Natural killer cell (primary cell): ENCODE data around the gene TBKBP1. TPM values are rescaled to one million over a fixed set of nuclear protein-coding genes. Genes with fewer than 3 reads are reported as not detected.

Experiments
- ATAC-seq, 3 donors: fragments of 150-1000 bp in 2 of 3; fragments of 200-7000 bp in 1 of 3; cut with Tn5 transposase; 1 replicate in 1 of 3; 2 replicates in 2 of 3; pipeline ENCODE4 v1.10.0; 2021; ENCODE audit warnings: mild to moderate bottlenecking in 2 of 3, moderate library complexity in 2 of 3
- DNase-seq, 2 donors: peaks; one replicate each; pipeline versions ENCODE4 v3.0.0 to v3.0.0-alpha.2; 2013 to 2021; ENCODE audit warnings: mixed read lengths in 1 of 2
- H3K27ac ChIP-seq: one replicate; pipeline ENCODE4 v1.5.1; 2013; ENCODE audit warnings: mild to moderate bottlenecking, low read length
- H3K27me3 ChIP-seq: one replicate; pipeline ENCODE4 v1.6.1; 2013; ENCODE audit warnings: low read length; ENCODE audit not compliant: control insufficient read depth, insufficient read depth
- H3K36me3 ChIP-seq: one replicate; pipeline ENCODE4 v1.6.1; 2013; ENCODE audit warnings: low read length; ENCODE audit not compliant: control insufficient read depth, insufficient read depth
- H3K4me1 ChIP-seq: one replicate; pipeline ENCODE4 v1.6.1; 2013; ENCODE audit warnings: low read length; ENCODE audit not compliant: control insufficient read depth, insufficient read depth
- H3K4me3 ChIP-seq: one replicate; pipeline ENCODE4 v1.5.1; 2013; ENCODE audit warnings: low read length
- H3K9me3 ChIP-seq: one replicate; pipeline ENCODE4 v1.6.1; 2013; ENCODE audit warnings: low read length; ENCODE audit not compliant: control insufficient read depth, insufficient read depth
- H3K27ac Mint-ChIP-seq, 2 donors: one replicate each; pipeline ENCODE4 v1.8.0; 2022; ENCODE audit warnings: mild to moderate bottlenecking in 2 of 2, mixed read lengths in 2 of 2, moderate library complexity in 1 of 2
- H3K27me3 Mint-ChIP-seq, 2 donors: one replicate each; pipeline ENCODE4 v1.8.0; 2022; ENCODE audit warnings: low read depth in 2 of 2, mixed read lengths in 2 of 2
- H3K36me3 Mint-ChIP-seq: one replicate; pipeline ENCODE4 v1.8.0; 2022; ENCODE audit warnings: mixed read lengths
- H3K4me1 Mint-ChIP-seq, 2 donors: one replicate each; pipeline ENCODE4 v1.8.0; 2022; ENCODE audit warnings: mixed read lengths in 2 of 2
- H3K4me3 Mint-ChIP-seq: one replicate; pipeline ENCODE4 v1.8.0; 2022; ENCODE audit warnings: mild to moderate bottlenecking, moderate library complexity, mixed read lengths
- H3K9me3 Mint-ChIP-seq, 2 donors: one replicate each; pipeline ENCODE4 v1.8.0; 2022; ENCODE audit warnings: mixed read lengths in 2 of 2
- WGBS: methylation state at CpG from one replicate; pipeline ENCODE4 v1.1.7; 2013; ENCODE audit warnings: missing lambda C conversion rate; ENCODE audit not compliant: insufficient coverage; 5-methylcytosine and 5-hydroxymethylcytosine counted together
- intact Hi-C: fragments of 100-400 bp; cut with micrococcal nuclease; formaldehyde crosslinking; loops from one replicate; pipeline ENCODE4 v1.14.2; 2022
- total RNA-seq, 4 donors: library from RNA; stranded (reverse); fragments of 120-200 nt in 1 of 4; gene quantifications; one replicate each; pipeline versions ENCODE4 v1.2.3 to v1.2.4, GENCODE V29; 2013 to 2022
- TF ChIP-seq, protein P1 (sequence below): fragments of 200-600 bp; IDR thresholded peaks from one replicate; pipeline ENCODE4 v1.8.0; 2022; ENCODE audit warnings: antibody characterized with exemption

Gene TBKBP1
- total RNA-seq, 3 donors from 2014 or later (not counting 1 experiment from before 2014, with no cell fraction given): 21.4 to 38.9 (median 37.6) TPM

GRCh38 chr17:47720196-47720595 is 26.2 kb downstream of the TBKBP1 start:
- Mint-ChIP-seq H3K4me3 (peak overlapping the region; percentile 86), H3K9me3 (no peaks in the 10 kb centered on the region), H3K27ac (peak overlapping the region; percentile 89 to 93), H3K27me3 (no peaks in the 10 kb centered on the region), H3K36me3 (no peaks in the 10 kb centered on the region), H3K4me1 (peaks cover 69 to 80% of the 10 kb centered on the region in 2 donors)
- Histone ChIP-seq H3K27ac (peak overlapping the region; percentile 51), H3K4me3 (no peak overlapping the region), H3K36me3 (no peaks in the 10 kb centered on the region), H3K4me1 (peaks cover 90% of the 10 kb centered on the region), H3K9me3 (no peaks in the 10 kb centered on the region), H3K27me3 (no peaks in the 10 kb centered on the region)
- intact Hi-C loops: no loop called here
- 67% methylated on average over 11 of the region's 11 CpGs for WGBS
- TF ChIP-seq, protein P1, sequence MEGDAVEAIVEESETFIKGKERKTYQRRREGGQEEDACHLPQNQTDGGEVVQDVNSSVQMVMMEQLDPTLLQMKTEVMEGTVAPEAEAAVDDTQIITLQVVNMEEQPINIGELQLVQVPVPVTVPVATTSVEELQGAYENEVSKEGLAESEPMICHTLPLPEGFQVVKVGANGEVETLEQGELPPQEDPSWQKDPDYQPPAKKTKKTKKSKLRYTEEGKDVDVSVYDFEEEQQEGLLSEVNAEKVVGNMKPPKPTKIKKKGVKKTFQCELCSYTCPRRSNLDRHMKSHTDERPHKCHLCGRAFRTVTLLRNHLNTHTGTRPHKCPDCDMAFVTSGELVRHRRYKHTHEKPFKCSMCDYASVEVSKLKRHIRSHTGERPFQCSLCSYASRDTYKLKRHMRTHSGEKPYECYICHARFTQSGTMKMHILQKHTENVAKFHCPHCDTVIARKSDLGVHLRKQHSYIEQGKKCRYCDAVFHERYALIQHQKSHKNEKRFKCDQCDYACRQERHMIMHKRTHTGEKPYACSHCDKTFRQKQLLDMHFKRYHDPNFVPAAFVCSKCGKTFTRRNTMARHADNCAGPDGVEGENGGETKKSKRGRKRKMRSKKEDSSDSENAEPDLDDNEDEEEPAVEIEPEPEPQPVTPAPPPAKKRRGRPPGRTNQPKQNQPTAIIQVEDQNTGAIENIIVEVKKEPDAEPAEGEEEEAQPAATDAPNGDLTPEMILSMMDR: no peak
- ATAC-seq (no peak), DNase-seq (peak in 1 of 2 donors; percentile 16)

GRCh38 chr17:47720754-47721533 is 27.0 kb downstream of the TBKBP1 start:
- H3K27ac ChIP-seq: peak overlapping the region; percentile 51
- no peaks in the 10 kb centered on the region for H3K9me3 ChIP-seq
- TF ChIP-seq, protein P1: no peak
- peaks cover 90% of the 10 kb centered on the region for H3K4me1 ChIP-seq
- no peak overlapping the region for H3K4me3 ChIP-seq
- Mint-ChIP-seq H3K27me3 (no peaks in the 10 kb centered on the region), H3K36me3 (no peaks in the 10 kb centered on the region), H3K4me1 (peaks cover 69 to 80% of the 10 kb centered on the region in 2 donors), H3K9me3 (no peaks in the 10 kb centered on the region), H3K4me3 (peak overlapping the region; percentile 65), H3K27ac (peak overlapping the region; percentile 89 to 93)
- no peaks in the 10 kb centered on the region for H3K36me3 ChIP-seq
- peak; percentile 51 to 67 (median 52) for ATAC-seq
- DNase-seq: peak; percentile 76 to 78
- intact Hi-C loops: no loop called here
- H3K27me3 ChIP-seq: no peaks in the 10 kb centered on the region
- 31% methylated on average over 32 of the region's 36 CpGs for WGBS

GRCh38 chr17:47721725-47722124 is 27.8 kb downstream of the TBKBP1 start:
- Mint-ChIP-seq H3K27ac (peak overlapping the region; percentile 60 to 93), H3K9me3 (no peaks in the 10 kb centered on the region), H3K4me1 (peaks cover 70 to 80% of the 10 kb centered on the region in 2 donors), H3K27me3 (no peaks in the 10 kb centered on the region), H3K4me3 (peak overlapping the region; percentile 65), H3K36me3 (no peaks in the 10 kb centered on the region)
- Histone ChIP-seq H3K4me1 (peaks cover 90% of the 10 kb centered on the region), H3K27me3 (no peaks in the 10 kb centered on the region), H3K27ac (peak overlapping the region; percentile 51), H3K36me3 (no peaks in the 10 kb centered on the region), H3K4me3 (no peak overlapping the region), H3K9me3 (no peaks in the 10 kb centered on the region)
- no peak for ATAC-seq
- intact Hi-C loops: no loop called here
- 59% methylated on average over 8 of the region's 8 CpGs for WGBS
- peak in 1 of 2 donors; percentile 23 for DNase-seq
- TF ChIP-seq, protein P1: no peak
